Stimulated activated effector memory CD8-positive, alpha-beta T cell treated with anti-CD3 and anti-CD28 coated beads, Interleukin-12 subunit alpha, Interleukin-12 subunit beta, amount 100 ng/mL, for 72 hours (primary cell): ENCODE measurements around the gene INTS4.
"Not testable (repeated sequence)": the region's sequence is repeated elsewhere in the genome, so short reads cannot be mapped to it uniquely, and the experiment has no call there.

Experiments used
- ATAC-seq: fragments of 150-1000 bp; cut with Tn5 transposase; 2 replicates; pipeline ENCODE4 v1.10.0; 2021
- DNase-seq, 2 donors: peaks; one replicate each; pipeline ENCODE4 v3.0.0; 2021 to 2022; ENCODE audit warnings: low spot score in 2 of 2
- H3K27ac Mint-ChIP-seq: one replicate; pipeline ENCODE4 v1.8.0; 2022; ENCODE audit warnings: mild to moderate bottlenecking, mixed read lengths
- H3K36me3 Mint-ChIP-seq: one replicate; pipeline ENCODE4 v1.8.0; 2022; ENCODE audit warnings: mild to moderate bottlenecking, mixed read lengths
- H3K4me1 Mint-ChIP-seq: one replicate; pipeline ENCODE4 v1.8.0; 2022; ENCODE audit warnings: mixed read lengths
- H3K4me3 Mint-ChIP-seq: one replicate; pipeline ENCODE4 v1.8.0; 2022; ENCODE audit warnings: mild to moderate bottlenecking, mixed read lengths
- H3K9me3 Mint-ChIP-seq: one replicate; pipeline ENCODE4 v1.8.0; 2022; ENCODE audit warnings: mixed read lengths

The INTS4 gene

GRCh38 chr11:77843700-77844099, 150.8 kb downstream of the INTS4 start:
- H3K9me3 Mint-ChIP-seq: peaks cover 11% of the 10 kb centered on the region
- not testable (repeated sequence) for H3K36me3 Mint-ChIP-seq, H3K4me1 Mint-ChIP-seq, H3K4me3 Mint-ChIP-seq, ATAC-seq, DNase-seq, H3K27ac Mint-ChIP-seq

DNA sequence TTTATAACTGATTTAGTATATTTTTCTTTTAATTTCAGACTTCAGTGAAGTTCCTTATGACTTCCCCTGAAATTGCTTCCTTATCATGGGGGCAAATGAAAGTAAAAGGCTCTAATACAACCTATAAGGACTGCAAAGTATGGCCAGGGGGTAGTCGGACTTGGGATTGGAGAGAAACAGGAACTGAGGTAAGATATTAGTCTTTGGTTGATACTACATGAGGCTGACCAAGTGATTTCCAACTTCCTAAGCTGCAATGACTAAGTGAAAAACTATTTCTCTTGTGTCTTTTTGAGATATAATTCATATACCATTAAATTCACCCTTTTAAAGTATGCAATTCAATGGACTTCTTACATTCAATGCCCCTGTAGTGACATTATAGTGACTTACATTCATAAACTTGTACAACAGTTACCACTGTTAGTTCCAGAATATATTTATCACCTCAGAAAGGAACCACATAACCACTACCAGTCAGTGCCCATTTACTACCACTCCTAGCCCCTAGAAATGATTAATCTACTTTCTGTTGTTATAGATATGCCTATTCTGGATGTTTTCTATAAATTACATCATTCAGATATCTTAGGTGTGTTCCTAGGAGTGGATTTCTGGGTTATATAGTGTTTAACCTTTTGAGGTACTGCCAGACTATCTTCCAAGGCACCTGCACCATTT, 151.9 kb downstream of the INTS4 start:
- peaks cover 11% of the 10 kb centered on the region for H3K9me3 Mint-ChIP-seq

DNA sequence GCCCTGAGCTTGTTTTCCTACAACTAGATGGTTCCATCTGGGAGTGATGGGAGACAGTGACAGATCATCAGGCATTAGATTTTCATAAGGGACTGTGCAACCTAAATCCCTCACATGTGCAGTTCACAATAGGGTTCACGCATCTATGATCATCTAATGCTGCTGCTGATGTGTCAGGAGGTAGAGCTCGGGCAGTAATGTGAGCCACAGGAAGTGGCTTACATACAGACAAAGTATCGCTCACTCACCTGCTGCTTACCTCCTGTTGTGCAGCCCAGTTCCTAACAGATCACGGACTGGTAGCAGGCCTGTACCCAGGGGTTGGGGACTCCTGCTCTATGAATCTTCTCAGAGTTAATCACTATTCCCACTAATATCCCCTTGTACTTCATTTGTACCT, 161.2 kb downstream of the INTS4 start:
- Mint-ChIP-seq H3K27ac (no peak overlapping the region), H3K4me3 (no peak overlapping the region), H3K9me3 (no peaks in the 10 kb centered on the region), H3K4me1 (no peaks in the 10 kb centered on the region), H3K36me3 (no peaks in the 10 kb centered on the region)
- DNase-seq (no peak), ATAC-seq (peak; percentile 80)

More for the DNA sequence above, 151.9 kb downstream of the INTS4 start:
- Mint-ChIP-seq H3K36me3 (no peaks in the 10 kb centered on the region), H3K4me3 (no peak overlapping the region), H3K27ac (no peak overlapping the region), H3K4me1 (no peaks in the 10 kb centered on the region)
- DNase-seq (no peak), ATAC-seq (peak; percentile 70)

GRCh38 chr11:77828926-77829325, 165.5 kb downstream of the INTS4 start:
- DNase-seq (no peak), ATAC-seq (no peak)
- H3K4me3 Mint-ChIP-seq: no peak overlapping the region
- no peak overlapping the region for H3K27ac Mint-ChIP-seq
- no peaks in the 10 kb centered on the region for H3K9me3 Mint-ChIP-seq
- H3K36me3 Mint-ChIP-seq: no peaks in the 10 kb centered on the region
- H3K4me1 Mint-ChIP-seq: no peaks in the 10 kb centered on the region
